HCT116 (cell line): ENCODE results near the gene BTBD2. TPM values are rescaled to one million over a fixed set of nuclear protein-coding genes. Genes with fewer than 3 reads are reported as not detected.

Experiments
- ATAC-seq: fragments of 200-7000 bp; cut with Tn5 transposase; 2 replicates; pipeline ENCODE4 v1.9.1; 2020; ENCODE audit warnings: mild to moderate bottlenecking, moderate library complexity
- BruUV-seq: library from RNA; stranded (reverse); fragments of 400-500 nt; replicated peaks from 2 replicates; lab custom pipeline; 2021; lab: Mats Ljungman, UMichigan
- CTCF ChIA-PET: fragments of 300-600 bp; sonication (Branson Sonifier 250); formaldehyde crosslinking; loops from one replicate; lab custom pipeline; 2021; ENCODE audit warnings: antibody characterized with exemption; lab: Charles Lee
- POLR2A ChIA-PET: fragments of 300-600, 350-600 bp; sonication (Branson Sonifier 250); formaldehyde crosslinking; loops from one replicate; lab custom pipeline; 2021; ENCODE audit warnings: antibody characterized with exemption; lab: Charles Lee
- RAD21 ChIA-PET, 2 experiments: fragments of 300-600 bp; sonication (Branson Sonifier 250); formaldehyde crosslinking; loops; one replicate each; lab custom pipeline; 2023; ENCODE audit warnings: low total read pairs in 2 of 2; ENCODE audit not compliant: uncharacterized antibody in 2 of 2, unreplicated experiment in 2 of 2, low non-redundant PET in 1 of 2; lab: Charles Lee
- DNase-seq: peaks from one replicate; pipeline ENCODE4 v3.0.0-alpha.2; 2010; ENCODE audit warnings: low read depth, low spot score
- H2AFZ ChIP-seq: fragments of 200-600 bp; shearing (Covaris generic), sonication (generic); 2 replicates; pipeline ENCODE4 v1.6.1; 2017; ENCODE audit warnings: low read depth, mixed run types, mixed read lengths, antibody characterized with exemption, low read length; ENCODE audit not compliant: poor library complexity, severe bottlenecking
- H3K27ac ChIP-seq: 2 replicates; pipeline ENCODE4 v1.5.1; 2012; ENCODE audit warnings: low read depth, low read length
- H3K27me3 ChIP-seq: fragments of 200-600 bp; sonication (generic); 2 replicates; pipeline ENCODE4 v1.6.1; 2016; ENCODE audit warnings: mixed run types, low read length, mixed read lengths; ENCODE audit not compliant: insufficient read depth
- H3K36me3 ChIP-seq, 2 experiments: fragments of 200-500 bp in 1 of 2; fragments of 200-600 bp in 1 of 2; sonication (Bioruptor generic) in 1 of 2; sonication (generic) in 1 of 2; 2 replicates each; pipeline versions ENCODE4 v1.5.1 to v1.6.1; 2014 to 2016; ENCODE audit warnings: low read length in 2 of 2, inconsistent platforms in 1 of 2, mixed read lengths in 1 of 2, mixed run types in 1 of 2; ENCODE audit not compliant: insufficient read depth in 2 of 2, control insufficient read depth in 1 of 2
- H3K4me1 ChIP-seq, 2 experiments: fragments of 200-600 bp in 1 of 2; sonication (generic) in 1 of 2; 2 replicates each; pipeline versions ENCODE4 v1.5.1 to v1.6.1; 2012 to 2017; ENCODE audit warnings: low read length in 2 of 2, inconsistent platforms in 1 of 2, mild to moderate bottlenecking in 1 of 2, mixed read lengths in 1 of 2, mixed run types in 1 of 2, moderate library complexity in 1 of 2; ENCODE audit not compliant: insufficient read depth in 2 of 2, control insufficient read depth in 1 of 2
- H3K4me2 ChIP-seq: fragments of 200-600 bp; sonication (generic); 2 replicates; pipeline ENCODE4 v1.6.1; 2017; ENCODE audit warnings: mixed run types, low read length, mixed read lengths
- H3K4me3 ChIP-seq, 2 experiments: fragments of 200-600 bp in 1 of 2; sonication (generic) in 1 of 2; replicated peaks in 1 of 2; 2 replicates each; pipeline ENCODE4 v1.5.1; 2011 to 2016; ENCODE audit warnings: low read length in 2 of 2, control low read depth in 1 of 2, low read depth in 1 of 2, mild to moderate bottlenecking in 1 of 2, mixed read lengths in 1 of 2, mixed run types in 1 of 2
- H3K79me2 ChIP-seq: fragments of 200-600 bp; sonication (generic); 2 replicates; pipeline ENCODE4 v1.6.1; 2017; ENCODE audit warnings: mild to moderate bottlenecking, mixed run types, low read length, moderate library complexity, mixed read lengths; ENCODE audit not compliant: insufficient read depth
- H3K9ac ChIP-seq: fragments of 200-600 bp; sonication (generic); 2 replicates; pipeline ENCODE4 v1.6.1; 2016; ENCODE audit warnings: low read length, mixed read lengths
- H3K9me2 ChIP-seq: fragments of 200-600 bp; sonication (generic), shearing (Covaris generic); 2 replicates; pipeline ENCODE4 v1.6.1; 2017; ENCODE audit warnings: mixed run types, mild to moderate bottlenecking, moderate library complexity; ENCODE audit not compliant: insufficient read depth
- H3K9me3 ChIP-seq, 2 experiments: fragments of 200-500 bp in 1 of 2; fragments of 200-600 bp in 1 of 2; sonication (Bioruptor generic) in 1 of 2; sonication (generic) in 1 of 2; 2 replicates each; pipeline ENCODE4 v1.6.1; 2014 to 2017; ENCODE audit warnings: low read length in 2 of 2, mixed read lengths in 2 of 2, inconsistent platforms in 1 of 2, low read depth in 1 of 2, mild to moderate bottlenecking in 1 of 2, mixed run types in 1 of 2, moderate library complexity in 1 of 2; ENCODE audit not compliant: control insufficient read depth in 1 of 2, insufficient read depth in 1 of 2
- H4K20me1 ChIP-seq: fragments of 200-600 bp; sonication (generic), shearing (Covaris generic); 2 replicates; pipeline ENCODE4 v1.6.1; 2017; ENCODE audit warnings: mixed run types, mild to moderate bottlenecking, moderate library complexity; ENCODE audit not compliant: insufficient read depth
- CEBPB ChIP-seq: IDR thresholded peaks from 2 replicates; pipeline ENCODE4 v1.6.1; 2012; ENCODE audit warnings: low read depth
- EGR1 ChIP-seq: IDR thresholded peaks from 2 replicates; pipeline ENCODE4 v1.6.1; 2012; ENCODE audit warnings: low read depth
- EZH2phosphoT487 ChIP-seq: fragments of 200-600 bp; IDR thresholded peaks from 2 replicates; pipeline ENCODE4 v1.6.1; 2018; ENCODE audit warnings: antibody characterized with exemption, borderline replicate concordance
- FOSL1 ChIP-seq: IDR thresholded peaks from 2 replicates; pipeline ENCODE4 v1.6.1; 2012; ENCODE audit warnings: low read depth
- JUND ChIP-seq: IDR thresholded peaks from 2 replicates; pipeline ENCODE4 v1.6.1; 2012
- POLR2AphosphoS5 ChIP-seq: IDR thresholded peaks from 2 replicates; pipeline ENCODE4 v1.6.1; 2011; ENCODE audit warnings: mild to moderate bottlenecking, low read depth, low read length, moderate library complexity
- SRF ChIP-seq: IDR thresholded peaks from 2 replicates; pipeline ENCODE4 v1.6.1; 2012; ENCODE audit warnings: low read depth
- YY1 ChIP-seq: IDR thresholded peaks from 2 replicates; pipeline ENCODE4 v1.6.1; 2011; ENCODE audit warnings: low read length, low read depth, moderate library complexity, mild to moderate bottlenecking; ENCODE audit not compliant: insufficient replicate concordance; ENCODE audit errors: extremely low read depth
- ZNF274 ChIP-seq: fragments of 200-500 bp; sonication (Bioruptor generic); IDR thresholded peaks from 2 replicates; pipeline ENCODE4 v1.6.1; 2014; ENCODE audit warnings: mild to moderate bottlenecking, low read depth, low read length, inconsistent platforms
- intact Hi-C: fragments of 100-400 bp; cut with micrococcal nuclease; formaldehyde crosslinking; loops from 2 replicates; pipeline ENCODE4 v1.10.0; 2022
- total RNA-seq: library from RNA; stranded (reverse); gene quantifications from one replicate; pipeline ENCODE4 v1.2.1, GENCODE V29; 2021; ENCODE audit not compliant: unreplicated experiment
- TF ChIP-seq, protein P1 (sequence below), 3 experiments: fragments of 200-600 bp in 1 of 3; sonication (generic) in 1 of 3; IDR thresholded peaks in 2 of 3; conservative IDR thresholded peaks in 1 of 3; 2 replicates each; pipeline ENCODE4 v1.5.1; 2012 to 2017; ENCODE audit warnings: low read depth in 2 of 3, low read length in 2 of 3, antibody characterized with exemption in 1 of 3, borderline replicate concordance in 1 of 3, control low read depth in 1 of 3, mild to moderate bottlenecking in 1 of 3, mixed read lengths in 1 of 3, mixed run types in 1 of 3, moderate library complexity in 1 of 3; ENCODE audit not compliant: insufficient read depth in 1 of 3
- TF ChIP-seq, protein P2 (sequence below): IDR thresholded peaks from 2 replicates; pipeline ENCODE4 v1.6.1; 2012; ENCODE audit warnings: low read depth
- TF ChIP-seq, protein P3 (sequence below): IDR thresholded peaks from 2 replicates; pipeline ENCODE4 v1.6.1; 2012
- TF ChIP-seq, protein P4 (sequence below): IDR thresholded peaks from 2 replicates; pipeline ENCODE4 v1.6.1; 2012

The BTBD2 gene
- total RNA-seq, 1 experiment from 2014 or later, result 112 TPM

DNA sequence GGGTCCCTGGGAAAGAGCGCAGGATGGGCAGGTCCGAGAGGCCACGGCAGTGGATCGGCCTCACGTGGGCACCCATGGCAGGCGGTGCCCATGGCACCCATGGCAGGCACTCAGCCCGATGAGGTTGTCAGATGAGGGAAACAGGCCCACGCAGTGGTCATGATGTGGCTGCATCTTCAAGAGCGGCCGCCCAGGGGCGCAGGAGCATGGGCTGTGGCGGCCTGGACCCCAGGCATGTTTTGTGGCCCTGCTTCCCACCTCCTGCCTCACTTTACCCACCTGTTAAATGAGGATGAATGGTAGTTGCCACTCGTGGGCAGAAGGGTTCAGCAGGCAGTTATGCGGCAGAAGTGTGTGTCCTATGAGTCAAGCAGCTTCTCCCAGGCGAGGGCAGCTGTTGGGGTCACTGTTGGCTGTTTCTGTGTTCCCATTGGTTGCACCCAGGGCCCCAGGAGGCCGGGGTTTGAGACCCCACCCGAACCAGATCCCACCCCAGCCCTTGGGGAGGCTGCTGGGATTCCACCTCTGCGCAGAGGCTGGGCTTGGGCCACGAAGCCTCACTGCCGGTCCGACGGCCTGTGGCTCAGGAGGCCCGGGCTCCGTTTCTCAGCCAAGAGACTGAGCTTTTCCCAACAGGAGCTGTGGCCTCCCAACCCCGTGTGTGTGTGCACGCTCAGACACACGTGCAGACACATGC is 44.6 kb downstream of the BTBD2 start:
- ChIA-PET CTCF (no interaction called here), POLR2A (no interaction called here), RAD21 (no interaction called here)
- Histone ChIP-seq H3K27me3 (no peaks in the 10 kb centered on the region), H3K36me3 (no peaks in the 10 kb centered on the region; a peak in 3 of 4 replicates), H3K9me2 (no peaks in the 10 kb centered on the region), H4K20me1 (no peaks in the 10 kb centered on the region), H3K9me3 (no peaks in the 10 kb centered on the region), H3K4me2 (no peak overlapping the region), H3K79me2 (peaks cover 67% of the 10 kb centered on the region), H3K4me3 (no peak overlapping the region), H2AFZ (no peak overlapping the region), H3K4me1 (no peaks in the 10 kb centered on the region), H3K9ac (no peak overlapping the region), H3K27ac (no peak overlapping the region)
- DNase-seq (no peak), ATAC-seq (no peak)
- intact Hi-C loops, result no loop called here
- TF ChIP-seq EZH2phosphoT487 (no peak), JUND (no peak)
- no TSS peak for BruUV-seq

DNA sequence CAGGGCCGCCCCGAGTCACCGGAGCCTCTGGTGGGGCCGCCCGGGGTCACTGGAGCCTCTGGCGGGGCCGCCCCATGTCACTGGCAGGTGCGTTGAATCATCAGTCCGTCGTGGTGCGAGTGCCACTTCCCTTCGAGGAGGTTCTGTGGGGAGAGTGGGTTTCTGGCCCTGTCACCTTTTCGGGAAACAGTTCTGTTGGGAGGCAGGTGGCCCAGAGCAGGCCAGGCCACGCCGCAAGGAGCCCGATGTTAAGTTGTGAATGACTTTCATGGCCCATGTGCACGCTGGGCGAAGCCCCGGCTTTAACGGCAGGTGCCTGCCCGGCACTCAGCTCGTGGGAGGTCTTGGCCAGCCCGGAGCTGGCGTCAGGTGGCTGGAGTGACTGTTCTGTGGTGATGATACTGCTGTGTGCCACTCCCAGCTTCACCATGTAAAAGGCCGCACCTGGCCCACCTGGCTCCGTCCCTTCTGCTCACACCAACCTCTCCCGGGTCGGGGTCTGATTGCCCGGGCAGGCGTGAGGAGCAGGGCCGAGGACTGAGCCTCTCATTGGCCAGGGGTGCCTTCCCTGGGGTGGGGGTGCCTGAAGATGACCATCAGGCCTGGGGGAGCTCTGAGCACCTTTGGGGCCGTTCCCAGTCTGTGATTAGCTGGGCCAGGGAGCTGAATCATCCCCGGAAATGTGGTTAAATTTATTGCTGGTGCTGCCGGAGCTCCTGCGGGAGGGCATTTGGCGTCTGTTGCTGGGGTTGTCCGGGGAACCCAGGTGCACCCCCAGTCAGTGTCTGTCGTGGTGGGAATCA is 45.3 kb downstream of the BTBD2 start:
- POLR2A ChIA-PET, result no interaction called here
- RAD21 ChIA-PET, result no interaction called here
- Histone ChIP-seq H3K36me3 (no peaks in the 10 kb centered on the region; a peak in 3 of 4 replicates), H3K4me3 (no peak overlapping the region), H2AFZ (no peak overlapping the region), H3K9ac (no peak overlapping the region), H3K9me2 (no peaks in the 10 kb centered on the region), H3K27me3 (no peaks in the 10 kb centered on the region), H3K79me2 (peaks cover 72% of the 10 kb centered on the region), H4K20me1 (no peaks in the 10 kb centered on the region), H3K4me1 (no peaks in the 10 kb centered on the region), H3K27ac (no peak overlapping the region; the same call in 1 of the 2 replicates), H3K9me3 (no peaks in the 10 kb centered on the region), H3K4me2 (no peak overlapping the region)
- intact Hi-C loops, result no loop called here
- CTCF ChIA-PET, result no interaction called here
- ATAC-seq (no peak), DNase-seq (no peak)
- BruUV-seq, result no TSS peak
- TF ChIP-seq EGR1, result no peak
- TF ChIP-seq SRF, result no peak
- TF ChIP-seq ZNF274, result no peak
- no peak for TF ChIP-seq POLR2AphosphoS5
- TF ChIP-seq, protein P1, sequence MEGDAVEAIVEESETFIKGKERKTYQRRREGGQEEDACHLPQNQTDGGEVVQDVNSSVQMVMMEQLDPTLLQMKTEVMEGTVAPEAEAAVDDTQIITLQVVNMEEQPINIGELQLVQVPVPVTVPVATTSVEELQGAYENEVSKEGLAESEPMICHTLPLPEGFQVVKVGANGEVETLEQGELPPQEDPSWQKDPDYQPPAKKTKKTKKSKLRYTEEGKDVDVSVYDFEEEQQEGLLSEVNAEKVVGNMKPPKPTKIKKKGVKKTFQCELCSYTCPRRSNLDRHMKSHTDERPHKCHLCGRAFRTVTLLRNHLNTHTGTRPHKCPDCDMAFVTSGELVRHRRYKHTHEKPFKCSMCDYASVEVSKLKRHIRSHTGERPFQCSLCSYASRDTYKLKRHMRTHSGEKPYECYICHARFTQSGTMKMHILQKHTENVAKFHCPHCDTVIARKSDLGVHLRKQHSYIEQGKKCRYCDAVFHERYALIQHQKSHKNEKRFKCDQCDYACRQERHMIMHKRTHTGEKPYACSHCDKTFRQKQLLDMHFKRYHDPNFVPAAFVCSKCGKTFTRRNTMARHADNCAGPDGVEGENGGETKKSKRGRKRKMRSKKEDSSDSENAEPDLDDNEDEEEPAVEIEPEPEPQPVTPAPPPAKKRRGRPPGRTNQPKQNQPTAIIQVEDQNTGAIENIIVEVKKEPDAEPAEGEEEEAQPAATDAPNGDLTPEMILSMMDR (IDR thresholded peaks at IDR 0.05 in 2 of 3, conservative IDR thresholded peaks at IDR 0.05 in 1 of 3; ENCODE audit: borderline replicate concordance in 1 of 3, insufficient read depth in 1 of 3, low read depth in 2 of 3, low read length in 2 of 3), result no peak
- no peak for TF ChIP-seq YY1
- TF ChIP-seq, protein P2, sequence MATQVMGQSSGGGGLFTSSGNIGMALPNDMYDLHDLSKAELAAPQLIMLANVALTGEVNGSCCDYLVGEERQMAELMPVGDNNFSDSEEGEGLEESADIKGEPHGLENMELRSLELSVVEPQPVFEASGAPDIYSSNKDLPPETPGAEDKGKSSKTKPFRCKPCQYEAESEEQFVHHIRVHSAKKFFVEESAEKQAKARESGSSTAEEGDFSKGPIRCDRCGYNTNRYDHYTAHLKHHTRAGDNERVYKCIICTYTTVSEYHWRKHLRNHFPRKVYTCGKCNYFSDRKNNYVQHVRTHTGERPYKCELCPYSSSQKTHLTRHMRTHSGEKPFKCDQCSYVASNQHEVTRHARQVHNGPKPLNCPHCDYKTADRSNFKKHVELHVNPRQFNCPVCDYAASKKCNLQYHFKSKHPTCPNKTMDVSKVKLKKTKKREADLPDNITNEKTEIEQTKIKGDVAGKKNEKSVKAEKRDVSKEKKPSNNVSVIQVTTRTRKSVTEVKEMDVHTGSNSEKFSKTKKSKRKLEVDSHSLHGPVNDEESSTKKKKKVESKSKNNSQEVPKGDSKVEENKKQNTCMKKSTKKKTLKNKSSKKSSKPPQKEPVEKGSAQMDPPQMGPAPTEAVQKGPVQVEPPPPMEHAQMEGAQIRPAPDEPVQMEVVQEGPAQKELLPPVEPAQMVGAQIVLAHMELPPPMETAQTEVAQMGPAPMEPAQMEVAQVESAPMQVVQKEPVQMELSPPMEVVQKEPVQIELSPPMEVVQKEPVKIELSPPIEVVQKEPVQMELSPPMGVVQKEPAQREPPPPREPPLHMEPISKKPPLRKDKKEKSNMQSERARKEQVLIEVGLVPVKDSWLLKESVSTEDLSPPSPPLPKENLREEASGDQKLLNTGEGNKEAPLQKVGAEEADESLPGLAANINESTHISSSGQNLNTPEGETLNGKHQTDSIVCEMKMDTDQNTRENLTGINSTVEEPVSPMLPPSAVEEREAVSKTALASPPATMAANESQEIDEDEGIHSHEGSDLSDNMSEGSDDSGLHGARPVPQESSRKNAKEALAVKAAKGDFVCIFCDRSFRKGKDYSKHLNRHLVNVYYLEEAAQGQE, result no peak
- TF ChIP-seq, protein P3, sequence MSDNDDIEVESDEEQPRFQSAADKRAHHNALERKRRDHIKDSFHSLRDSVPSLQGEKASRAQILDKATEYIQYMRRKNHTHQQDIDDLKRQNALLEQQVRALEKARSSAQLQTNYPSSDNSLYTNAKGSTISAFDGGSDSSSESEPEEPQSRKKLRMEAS, result no peak
- TF ChIP-seq FOSL1, result no peak
- no peak for TF ChIP-seq CEBPB
- TF ChIP-seq, protein P4, sequence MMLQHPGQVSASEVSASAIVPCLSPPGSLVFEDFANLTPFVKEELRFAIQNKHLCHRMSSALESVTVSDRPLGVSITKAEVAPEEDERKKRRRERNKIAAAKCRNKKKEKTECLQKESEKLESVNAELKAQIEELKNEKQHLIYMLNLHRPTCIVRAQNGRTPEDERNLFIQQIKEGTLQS, result no peak
